B cell (primary cell): ENCODE results near the gene UBE4A. TPM values are rescaled to one million over a fixed set of nuclear protein-coding genes. Genes with fewer than 3 reads are reported as not detected.

Source experiments
- ATAC-seq: fragments of 200-7000 bp; cut with Tn5 transposase; one replicate; pipeline ENCODE4 v1.10.0; 2021; ENCODE audit warnings: low read depth, mild to moderate bottlenecking, moderate number of reproducible peaks, moderate library complexity
- CTCF ChIA-PET: fragments of 350-600 bp; sonication (Branson Sonifier 250); formaldehyde crosslinking; loops from one replicate; lab custom pipeline; 2021; ENCODE audit warnings: antibody characterized with exemption, inconsistent platforms; lab: Charles Lee
- POLR2A ChIA-PET: fragments of 350-600 bp; sonication (Branson Sonifier 250); formaldehyde crosslinking; loops from one replicate; lab custom pipeline; 2021; ENCODE audit warnings: antibody characterized with exemption; lab: Charles Lee
- DNase-seq: peaks from one replicate; pipeline ENCODE4 v3.0.0; 2013
- H2AFZ ChIP-seq: 2 replicates; pipeline ENCODE4 v1.6.1; 2012; ENCODE audit warnings: mild to moderate bottlenecking, low read depth, low read length; ENCODE audit not compliant: insufficient read depth, poor library complexity, severe bottlenecking
- H3K27ac ChIP-seq, 2 donors: 1 replicate in 1 of 2; 2 replicates in 1 of 2; pipeline ENCODE4 v1.5.1; 2012 to 2013; ENCODE audit warnings: low read length in 2 of 2, mild to moderate bottlenecking in 2 of 2, moderate library complexity in 1 of 2
- H3K27me3 ChIP-seq, 4 experiments: fragments of 200-600 bp in 1 of 4; sonication (generic) in 1 of 4; replicated peaks in 1 of 4; 1 replicate in 2 of 4; 2 replicates in 2 of 4; pipeline versions ENCODE4 v1.6.1 to v1.7.0; 2013 to 2016; ENCODE audit warnings: low read length in 3 of 4, mild to moderate bottlenecking in 2 of 4, mixed read lengths in 1 of 4, moderate library complexity in 1 of 4; ENCODE audit not compliant: insufficient read depth in 4 of 4, control insufficient read depth in 3 of 4; ENCODE audit errors: control extremely low read depth in 1 of 4
- H3K36me3 ChIP-seq, 2 experiments: replicated peaks in 1 of 2; 1 replicate in 1 of 2; 2 replicates in 1 of 2; pipeline versions ENCODE4 v1.6.1 to v1.7.1; 2013; ENCODE audit warnings: low read length in 1 of 2; ENCODE audit not compliant: insufficient read depth in 2 of 2, control insufficient read depth in 1 of 2; ENCODE audit errors: control extremely low read depth in 1 of 2, extremely low read depth in 1 of 2
- H3K4me1 ChIP-seq, 2 donors: fragments of 200-600 bp in 1 of 2; sonication (generic) in 1 of 2; 1 replicate in 1 of 2; 2 replicates in 1 of 2; pipeline versions ENCODE4 v1.5.1 to v1.6.1; 2013 to 2017; ENCODE audit warnings: low read length in 2 of 2; ENCODE audit not compliant: control insufficient read depth in 2 of 2, insufficient read depth in 2 of 2
- H3K4me2 ChIP-seq: replicated peaks from 2 replicates; pipeline ENCODE3; 2012; ENCODE audit warnings: mild to moderate bottlenecking, low read depth, low read length; ENCODE audit not compliant: poor library complexity, severe bottlenecking
- H3K4me3 ChIP-seq, 5 experiments: fragments of 200-600 bp in 1 of 5; sonication (generic) in 1 of 5; 1 replicate in 3 of 5; 2 replicates in 2 of 5; pipeline versions ENCODE4 v1.5.1 to v1.7.0; 2011 to 2016; ENCODE audit warnings: low read length in 4 of 5, mild to moderate bottlenecking in 4 of 5, low read depth in 2 of 5, control low read depth in 1 of 5, moderate library complexity in 1 of 5; ENCODE audit not compliant: insufficient read depth in 1 of 5; ENCODE audit errors: control extremely low read depth in 1 of 5, extremely low read depth in 1 of 5
- H3K79me2 ChIP-seq: fragments of 200-600 bp; sonication (generic); one replicate; pipeline ENCODE4 v1.6.0; 2016; ENCODE audit warnings: low read length; ENCODE audit not compliant: control insufficient read depth, insufficient read depth
- H3K9ac ChIP-seq: fragments of 200-600 bp; sonication (generic); 2 replicates; pipeline ENCODE4 v1.6.1; 2017; ENCODE audit warnings: mild to moderate bottlenecking, low read length, moderate library complexity
- H3K9me3 ChIP-seq, 3 donors: one replicate each; pipeline versions ENCODE4 v1.6.1 to v1.7.1; 2013; ENCODE audit warnings: low read length in 2 of 3; ENCODE audit not compliant: control insufficient read depth in 2 of 3, insufficient read depth in 1 of 3; ENCODE audit errors: control extremely low read depth in 1 of 3
- H4K20me1 ChIP-seq: 2 replicates; pipeline ENCODE4 v1.6.0; 2012; ENCODE audit warnings: mild to moderate bottlenecking, low read length; ENCODE audit not compliant: insufficient read depth, control insufficient read depth, poor library complexity, severe bottlenecking
- H3K27ac Mint-ChIP-seq: one replicate; pipeline ENCODE4 v1.8.0; 2021; ENCODE audit warnings: mixed read lengths
- H3K27me3 Mint-ChIP-seq: one replicate; pipeline ENCODE4 v1.8.0; 2021; ENCODE audit warnings: mixed read lengths
- H3K4me1 Mint-ChIP-seq: one replicate; pipeline ENCODE4 v1.8.0; 2021; ENCODE audit warnings: mixed read lengths
- H3K4me3 Mint-ChIP-seq: one replicate; pipeline ENCODE4 v1.8.0; 2021; ENCODE audit warnings: mixed read lengths
- H3K9me3 Mint-ChIP-seq: one replicate; pipeline ENCODE4 v1.8.0; 2022; ENCODE audit warnings: mixed read lengths; ENCODE audit not compliant: insufficient read depth
- CTCF ChIP-seq: fragments of 200-600 bp; IDR thresholded peaks from one replicate; pipeline ENCODE4 v1.8.0; 2022; ENCODE audit warnings: antibody characterized with exemption, mild to moderate bottlenecking
- EZH2 ChIP-seq: IDR thresholded peaks from 2 replicates; pipeline ENCODE4 v1.6.1; 2012; ENCODE audit warnings: borderline replicate concordance, low read depth, mild to moderate bottlenecking, moderate library complexity, low read length; ENCODE audit not compliant: insufficient read depth, poor library complexity, severe bottlenecking
- WGBS: methylation state at CpG from one replicate; pipeline ENCODE4 v1.1.5; 2013; ENCODE audit warnings: missing lambda C conversion rate; ENCODE audit not compliant: insufficient coverage; 5-methylcytosine and 5-hydroxymethylcytosine counted together
- intact Hi-C: fragments of 100-400 bp; cut with micrococcal nuclease; formaldehyde crosslinking; loops from one replicate; pipeline ENCODE4 v1.10.0; 2022
- polyA plus RNA-seq: library from polyadenylated mRNA; depleted of rRNA; stranded (reverse); fragments of >200 nt; gene quantifications from 2 replicates; pipeline ENCODE4 v1.2.3, GENCODE V29; 2012
- total RNA-seq, 2 donors: library from RNA; stranded (reverse); fragments of 120-200 nt in 1 of 2; gene quantifications; 1 replicate in 1 of 2; 2 replicates in 1 of 2; pipeline versions ENCODE4 v1.2.3 to v1.2.4, GENCODE V29; 2013 to 2022

The UBE4A gene
- total and polyA plus RNA-seq, 2 donors (not counting 1 experiment from before 2014, with no cell fraction given), result 14.7 to 37.3 TPM

GRCh38 chr11:118398791-118399559, 39.6 kb downstream of the UBE4A start:
- DNase-seq, result peak; percentile 78
- Histone ChIP-seq H3K79me2 (peaks cover 25% of the 10 kb centered on the region), H3K27ac (peak overlapping the region; percentile 74 to 88), H3K4me2 (peak overlapping the region; percentile 60), H3K9me3 (no peaks in the 10 kb centered on the region), H3K4me3 (peak overlapping the region in 2 of 5 experiments; percentile 2 to 17), H3K4me1 (peaks cover 27 to 32% of the 10 kb centered on the region in 2 donors), H3K27me3 (no peaks in the 10 kb centered on the region), H3K9ac (peak overlapping the region; percentile 41), H2AFZ (peak overlapping the region; percentile 13), H4K20me1 (peaks cover 17% of the 10 kb centered on the region), H3K36me3 (peaks cover 8 to 34% of the 10 kb centered on the region in 2 experiments)
- ChIA-PET POLR2A (no interaction called here), CTCF (interaction anchor here (1.7 to 2.8 kb wide), 6 partner anchors 10 to 201 kb away, joined by 4 to 12 read pairs (median 7); no protein-coding TSS in a partner anchor)
- Mint-ChIP-seq H3K27me3 (no peaks in the 10 kb centered on the region), H3K4me1 (peaks cover 38% of the 10 kb centered on the region), H3K4me3 (peak overlapping the region; percentile 98), H3K27ac (peak overlapping the region; percentile 100), H3K9me3 (no peaks in the 10 kb centered on the region)
- WGBS, result 50% methylated on average over 2 of the region's 3 CpGs
- ATAC-seq, result peak; percentile 26
- intact Hi-C loops, result no loop called here
- TF ChIP-seq CTCF, result no peak
- TF ChIP-seq EZH2, result no peak
